LNCAP (cell line): ENCODE results near the gene VPREB1.

ENCODE experiments used
- TF ChIP-seq, protein P1 (sequence below): fragments of 450-650 bp; IDR thresholded peaks from 2 replicates; pipeline ENCODE4 v1.5.1; 2017; ENCODE audit warnings: mild to moderate bottlenecking

VPREB1 gene

DNA sequence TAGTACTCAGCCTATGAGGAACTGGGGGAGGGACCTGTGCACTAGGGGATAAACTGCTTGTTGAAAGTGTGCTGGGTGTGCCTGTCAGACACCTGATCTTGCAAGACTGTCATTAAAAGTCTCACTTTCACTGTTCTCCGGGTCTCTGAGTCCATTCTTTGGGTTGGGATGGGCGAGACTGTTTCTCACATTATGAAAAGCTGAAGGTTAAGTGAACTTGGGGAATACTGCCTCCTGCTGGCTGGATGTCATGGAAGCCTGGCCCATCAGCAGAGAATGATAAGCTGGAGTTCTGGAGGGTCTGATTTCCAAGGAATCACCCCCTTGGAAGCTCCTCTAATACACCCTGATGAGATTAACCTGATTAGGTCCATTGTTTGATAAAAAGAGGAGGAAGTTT, 9.0 kb upstream of the VPREB1 start:
- TF ChIP-seq, protein P1, sequence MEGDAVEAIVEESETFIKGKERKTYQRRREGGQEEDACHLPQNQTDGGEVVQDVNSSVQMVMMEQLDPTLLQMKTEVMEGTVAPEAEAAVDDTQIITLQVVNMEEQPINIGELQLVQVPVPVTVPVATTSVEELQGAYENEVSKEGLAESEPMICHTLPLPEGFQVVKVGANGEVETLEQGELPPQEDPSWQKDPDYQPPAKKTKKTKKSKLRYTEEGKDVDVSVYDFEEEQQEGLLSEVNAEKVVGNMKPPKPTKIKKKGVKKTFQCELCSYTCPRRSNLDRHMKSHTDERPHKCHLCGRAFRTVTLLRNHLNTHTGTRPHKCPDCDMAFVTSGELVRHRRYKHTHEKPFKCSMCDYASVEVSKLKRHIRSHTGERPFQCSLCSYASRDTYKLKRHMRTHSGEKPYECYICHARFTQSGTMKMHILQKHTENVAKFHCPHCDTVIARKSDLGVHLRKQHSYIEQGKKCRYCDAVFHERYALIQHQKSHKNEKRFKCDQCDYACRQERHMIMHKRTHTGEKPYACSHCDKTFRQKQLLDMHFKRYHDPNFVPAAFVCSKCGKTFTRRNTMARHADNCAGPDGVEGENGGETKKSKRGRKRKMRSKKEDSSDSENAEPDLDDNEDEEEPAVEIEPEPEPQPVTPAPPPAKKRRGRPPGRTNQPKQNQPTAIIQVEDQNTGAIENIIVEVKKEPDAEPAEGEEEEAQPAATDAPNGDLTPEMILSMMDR, result peak; percentile 66

DNA sequence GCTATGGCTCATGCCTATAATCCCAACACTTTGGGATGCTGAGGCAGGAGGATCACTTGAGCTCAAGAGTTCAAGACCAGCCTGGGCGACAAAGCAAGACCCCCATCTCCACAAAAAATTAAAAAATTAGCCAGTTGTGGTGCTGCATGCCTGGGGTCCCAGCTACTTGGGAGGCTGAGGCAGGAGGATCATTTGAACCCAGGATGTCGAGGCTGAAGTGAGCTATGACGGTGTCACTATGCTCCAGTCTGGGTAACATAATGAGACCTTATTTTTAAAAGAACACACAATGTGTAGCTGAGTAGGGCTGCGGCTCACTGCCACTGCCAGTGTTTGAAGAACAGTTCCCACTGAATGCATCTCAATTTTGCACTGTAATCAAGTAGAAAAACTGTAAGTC, 7.1 kb upstream of the VPREB1 start:
- TF ChIP-seq, protein P1, result no peak

DNA sequence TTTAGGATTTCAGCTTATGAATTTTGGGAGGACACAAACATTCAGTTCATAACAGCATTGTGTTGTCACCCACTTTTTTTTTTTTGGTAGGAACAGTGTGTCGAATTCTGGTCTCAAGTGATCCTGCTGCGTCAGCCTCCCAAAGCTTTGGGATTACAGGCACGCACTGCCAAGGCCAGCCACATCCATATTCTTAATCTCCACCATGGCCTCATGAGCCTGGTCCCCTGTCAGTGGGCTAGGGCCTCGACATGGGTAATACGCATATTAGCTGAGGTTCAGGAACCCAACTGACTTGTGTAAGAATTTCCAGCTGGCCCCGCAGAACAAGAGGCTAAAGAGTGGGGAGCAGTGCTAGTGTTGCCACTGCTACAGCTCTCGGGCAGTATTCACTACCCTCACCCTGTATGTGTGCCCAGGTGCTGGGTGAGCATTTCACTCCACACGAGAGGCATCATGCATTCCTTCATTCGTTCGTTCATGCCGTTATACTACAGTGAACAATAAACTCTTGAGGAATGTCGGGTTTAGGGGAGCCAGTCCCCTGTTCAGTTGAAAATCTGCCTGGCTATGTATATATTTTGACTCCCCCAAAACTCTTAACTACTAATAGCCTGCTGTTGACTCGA, 5.2 kb upstream of the VPREB1 start:
- TF ChIP-seq, protein P1, result no peak

DNA sequence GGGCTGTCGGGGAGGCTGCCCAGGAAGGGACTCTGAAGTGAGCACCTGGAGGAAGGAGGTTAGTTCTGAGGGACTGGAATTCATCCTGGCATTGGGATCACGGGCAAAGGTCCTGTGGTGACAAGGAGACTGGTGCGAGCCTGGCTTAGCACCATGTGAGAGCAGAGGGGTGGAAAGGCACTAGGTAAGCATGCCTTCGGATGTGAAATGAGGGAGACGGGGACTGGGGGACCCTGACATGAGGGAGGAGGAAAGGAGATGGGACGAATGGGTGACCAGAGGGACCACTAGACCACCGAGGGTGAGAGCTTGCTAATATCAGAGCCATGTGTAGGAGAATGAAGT, 3.1 kb upstream of the VPREB1 start:
- TF ChIP-seq, protein P1, result no peak

DNA sequence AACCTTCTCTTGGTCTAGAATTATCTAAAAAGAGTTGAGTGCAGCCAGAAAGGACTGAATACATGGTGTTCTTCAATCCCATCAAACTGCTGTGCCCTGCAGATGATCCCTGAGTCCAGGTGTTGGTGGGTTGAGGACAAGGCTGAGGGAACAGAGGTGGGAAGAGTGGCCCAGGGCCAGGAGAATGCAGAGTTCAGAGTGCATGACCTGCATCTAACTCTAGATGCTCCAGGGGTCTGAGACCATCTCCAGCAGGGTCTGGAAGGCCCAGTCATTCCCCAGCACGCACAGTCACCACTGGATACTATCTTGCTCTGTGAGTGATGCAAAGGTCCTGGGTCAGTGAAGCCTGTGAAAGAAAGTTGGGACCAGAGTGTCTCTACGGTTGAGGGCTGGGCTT, 2.1 kb upstream of the VPREB1 start:
- TF ChIP-seq, protein P1, result no peak

DNA sequence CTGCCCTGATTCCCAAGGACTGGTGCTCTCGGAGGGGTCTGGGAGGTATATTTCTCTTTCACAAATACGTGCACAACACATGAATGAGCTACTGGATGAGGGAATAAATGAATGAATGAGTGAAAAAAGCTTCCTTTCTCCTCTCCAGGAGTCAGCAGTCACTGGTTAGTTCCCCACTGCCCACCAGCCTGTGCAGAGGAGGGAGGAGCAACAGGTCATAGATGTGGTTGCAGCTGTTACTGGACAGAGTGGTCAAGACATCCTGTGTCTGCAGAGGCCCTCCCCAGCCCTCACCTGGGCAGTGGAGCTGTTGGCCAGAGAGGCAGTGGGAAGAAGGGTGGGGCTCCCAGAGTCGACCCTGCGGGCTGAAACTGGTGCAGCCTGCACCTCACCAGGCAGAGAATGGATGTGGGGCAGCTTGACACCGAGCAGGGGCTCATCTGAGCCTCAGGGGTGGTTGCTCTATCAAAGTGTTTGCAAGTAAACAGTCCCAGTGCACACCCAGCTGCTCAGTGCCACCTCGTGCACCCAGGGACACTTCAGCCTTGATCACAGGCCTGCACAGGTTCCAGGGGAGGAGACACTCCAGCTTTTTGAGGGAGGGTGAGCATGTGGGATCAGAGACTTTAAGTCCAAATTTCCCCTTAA, 1.4 kb upstream of the VPREB1 start:
- TF ChIP-seq, protein P1, result no peak

DNA sequence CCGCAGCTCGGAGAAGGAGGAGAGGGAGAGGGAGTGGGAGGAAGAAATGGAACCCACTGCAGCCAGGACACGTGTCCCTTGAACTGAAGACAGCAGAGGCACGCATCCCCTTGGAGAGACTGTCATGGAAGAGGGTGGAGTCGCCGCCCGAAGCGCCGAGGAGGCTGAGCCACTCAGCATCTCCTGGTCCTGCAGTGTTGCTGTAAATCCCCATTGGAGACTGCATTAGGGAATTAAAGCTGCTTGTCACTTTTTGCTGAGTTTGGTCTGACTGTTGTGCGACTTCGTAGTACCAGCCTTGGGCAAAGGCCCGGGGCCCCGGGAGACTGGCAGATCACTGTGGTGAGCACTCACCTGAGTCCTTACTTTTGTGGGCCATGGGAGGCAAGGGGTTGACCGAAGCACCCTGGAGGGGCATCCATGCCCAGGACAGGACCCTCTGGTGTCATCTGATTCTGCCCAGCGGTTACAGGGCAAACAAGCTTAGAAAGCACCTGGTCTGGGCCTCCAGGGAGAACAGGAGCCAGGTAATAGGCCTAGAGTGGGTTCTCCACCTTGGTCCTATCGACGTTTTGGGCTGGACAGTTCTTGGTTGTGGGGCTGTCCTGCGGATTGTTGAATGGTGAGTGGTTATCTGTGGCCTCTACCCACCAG, 797 bp downstream of the VPREB1 start:
- TF ChIP-seq, protein P1, result no peak
